IMR-90 (cell line): Measurements from ENCODE around the gene PJA1. TPM values are rescaled to one million over a fixed set of nuclear protein-coding genes. Genes with fewer than 3 reads are reported as not detected.

Experiments
- ATAC-seq: fragments of 200-7000 bp; cut with Tn5 transposase; 2 replicates; pipeline ENCODE4 v1.9.1; 2020; ENCODE audit warnings: low read depth, mild to moderate bottlenecking, moderate library complexity
- BruUV-seq: library from RNA; stranded (reverse); fragments of 400-500 nt; replicated peaks from 2 replicates; lab custom pipeline; 2021; lab: Mats Ljungman, UMichigan
- CTCF ChIA-PET: fragments of 300-600 bp; formaldehyde crosslinking; extraction: SDS; loops from one replicate; lab custom pipeline; 2021; ENCODE audit warnings: antibody characterized with exemption; lab: Yijun Ruan, JAX
- POLR2A ChIA-PET: fragments of 300-600 bp; sonication (Branson Sonifier 250); formaldehyde crosslinking; loops from one replicate; lab custom pipeline; 2022; ENCODE audit warnings: antibody characterized with exemption; ENCODE audit not compliant: unreplicated experiment; lab: Charles Lee
- DNase-seq: peaks from one replicate; pipeline ENCODE4 v3.0.0; 2013
- H2AFZ ChIP-seq: replicated peaks from 2 replicates; pipeline ENCODE3; 2013; ENCODE audit warnings: low read length, mild to moderate bottlenecking; ENCODE audit not compliant: poor library complexity
- H2AK5ac ChIP-seq: 2 replicates; pipeline ENCODE4 v1.6.1; 2013; ENCODE audit warnings: low read depth, low read length, inconsistent platforms
- H2AK9ac ChIP-seq: replicated peaks from 2 replicates; pipeline ENCODE3; 2013; ENCODE audit warnings: mild to moderate bottlenecking, low read depth, low read length, moderate library complexity; ENCODE audit not compliant: poor library complexity
- H2BK120ac ChIP-seq: 2 replicates; pipeline ENCODE4 v1.6.1; 2013; ENCODE audit warnings: low read depth, low read length, inconsistent platforms
- H2BK15ac ChIP-seq: 3 replicates; pipeline ENCODE4 v1.6.1; 2013; ENCODE audit warnings: low read depth, low read length, inconsistent platforms
- H2BK20ac ChIP-seq: 2 replicates; pipeline ENCODE4 v1.6.1; 2013; ENCODE audit warnings: low read depth, mild to moderate bottlenecking, inconsistent platforms, low read length, moderate library complexity
- H2BK5ac ChIP-seq: 2 replicates; pipeline ENCODE4 v1.6.1; 2013; ENCODE audit warnings: mild to moderate bottlenecking, low read depth, low read length, inconsistent platforms; ENCODE audit not compliant: poor library complexity, severe bottlenecking
- H3K14ac ChIP-seq: replicated peaks from 2 replicates; pipeline ENCODE4 v1.6.1; 2013; ENCODE audit warnings: low read depth, low read length, inconsistent platforms
- H3K18ac ChIP-seq: 2 replicates; pipeline ENCODE4 v1.6.1; 2013; ENCODE audit warnings: low read depth, low read length, control low read depth
- H3K23ac ChIP-seq: 2 replicates; pipeline ENCODE4 v1.6.1; 2013; ENCODE audit warnings: low read depth, low read length, inconsistent platforms
- H3K27ac ChIP-seq: 2 replicates; pipeline ENCODE4 v1.5.1; 2013; ENCODE audit warnings: mild to moderate bottlenecking, control low read depth, low read length; ENCODE audit not compliant: insufficient read depth
- H3K27me3 ChIP-seq: 2 replicates; pipeline ENCODE4 v1.6.1; 2013; ENCODE audit warnings: low read length; ENCODE audit not compliant: control insufficient read depth, insufficient read depth
- H3K36me3 ChIP-seq: 2 replicates; pipeline ENCODE4 v1.6.1; 2013; ENCODE audit warnings: low read length, mixed read lengths; ENCODE audit not compliant: control insufficient read depth, insufficient read depth
- H3K4ac ChIP-seq: 2 replicates; pipeline ENCODE4 v1.6.1; 2013; ENCODE audit warnings: low read depth, low read length, inconsistent platforms
- H3K4me1 ChIP-seq: 2 replicates; pipeline ENCODE4 v1.6.1; 2013; ENCODE audit warnings: low read length, mixed read lengths; ENCODE audit not compliant: control insufficient read depth, insufficient read depth
- H3K4me2 ChIP-seq: 2 replicates; pipeline ENCODE4 v1.6.1; 2013; ENCODE audit warnings: low read depth, mild to moderate bottlenecking, control low read depth, low read length, moderate library complexity
- H3K4me3 ChIP-seq: 2 replicates; pipeline ENCODE4 v1.5.1; 2013; ENCODE audit warnings: low read depth, mild to moderate bottlenecking, control low read depth, low read length, moderate library complexity; ENCODE audit not compliant: insufficient read depth
- H3K56ac ChIP-seq: 2 replicates; pipeline ENCODE4 v1.6.1; 2013; ENCODE audit warnings: low read length, inconsistent platforms; ENCODE audit not compliant: insufficient read depth; ENCODE audit errors: extremely low read depth
- H3K79me1 ChIP-seq, 2 experiments: 2 replicates each; pipeline ENCODE4 v1.6.1; 2013; ENCODE audit warnings: low read length in 2 of 2, inconsistent platforms in 1 of 2, low read depth in 1 of 2
- H3K9ac ChIP-seq: 2 replicates; pipeline ENCODE4 v1.6.1; 2013; ENCODE audit warnings: low read depth, low read length, control low read depth
- H3K9me1 ChIP-seq: 2 replicates; pipeline ENCODE4 v1.6.1; 2013; ENCODE audit warnings: low read length, inconsistent platforms; ENCODE audit not compliant: insufficient read depth
- H3K9me3 ChIP-seq: 2 replicates; pipeline ENCODE4 v1.6.1; 2013; ENCODE audit warnings: low read length; ENCODE audit not compliant: control insufficient read depth, insufficient read depth
- H4K20me1 ChIP-seq: 2 replicates; pipeline ENCODE4 v1.6.1; 2013; ENCODE audit warnings: low read length, inconsistent platforms; ENCODE audit not compliant: insufficient read depth
- H4K5ac ChIP-seq: 2 replicates; pipeline ENCODE4 v1.6.1; 2013; ENCODE audit warnings: mild to moderate bottlenecking, low read depth, low read length, control low read depth
- H4K8ac ChIP-seq, 2 experiments: 2 replicates each; pipeline ENCODE4 v1.6.1; 2013; ENCODE audit warnings: low read depth in 2 of 2, low read length in 2 of 2, control low read depth in 1 of 2, inconsistent platforms in 1 of 2
- H4K91ac ChIP-seq: 2 replicates; pipeline ENCODE4 v1.6.1; 2013; ENCODE audit warnings: low read depth, low read length, inconsistent platforms; ENCODE audit not compliant: insufficient read depth
- CEBPB ChIP-seq: IDR thresholded peaks from 2 replicates; pipeline ENCODE4 v1.6.1; 2012; ENCODE audit warnings: low read depth, low read length, improper control_type of control experiment
- CHD1 ChIP-seq: IDR thresholded peaks from 2 replicates; pipeline ENCODE4 v1.6.1; 2012; ENCODE audit warnings: low read depth, low read length, improper control_type of control experiment
- MAFK ChIP-seq: IDR thresholded peaks from 2 replicates; pipeline ENCODE4 v1.6.1; 2012; ENCODE audit warnings: low read depth, low read length, improper control_type of control experiment
- MXI1 ChIP-seq: IDR thresholded peaks from 2 replicates; pipeline ENCODE4 v1.6.1; 2012; ENCODE audit warnings: low read depth, mild to moderate bottlenecking, low read length, moderate library complexity, borderline replicate concordance
- POLR2A ChIP-seq: IDR thresholded peaks from 2 replicates; pipeline ENCODE4 v1.6.1; 2012; ENCODE audit warnings: mild to moderate bottlenecking, low read depth, low read length
- RFX5 ChIP-seq: IDR thresholded peaks from 2 replicates; pipeline ENCODE4 v1.8.0; 2012; ENCODE audit warnings: low read depth, mild to moderate bottlenecking, low read length, moderate library complexity
- WGBS, 2 experiments: methylation state at CpG; one replicate each; pipeline versions ENCODE4 v1.1.5 to v1.1.7; 2013; ENCODE audit warnings: missing lambda C conversion rate in 2 of 2; ENCODE audit not compliant: insufficient read length in 1 of 2; ENCODE audit errors: extremely low coverage in 2 of 2; 5-methylcytosine and 5-hydroxymethylcytosine counted together
- dilution Hi-C: fragments of 300-500 bp; cut with HindIII; formaldehyde crosslinking; loops from one replicate; pipeline ENCODE4 v1.14.3; 2018; ENCODE audit warnings: low sequenced_read_pairs; ENCODE audit not compliant: unreplicated experiment
- in situ Hi-C: fragments of 300-500 bp; cut with MboI; formaldehyde crosslinking; loops from 3 replicates; pipeline ENCODE4 v1.14.3; 2019; ENCODE audit warnings: low sequenced_read_pairs, inconsistent platforms, mixed read lengths
- intact Hi-C: fragments of 100-400 bp; cut with micrococcal nuclease; formaldehyde crosslinking; loops from 2 replicates; pipeline ENCODE4 v1.10.0; 2022
- polyA plus RNA-seq, 3 experiments: library from polyadenylated mRNA; depleted of rRNA; stranded (reverse); fragments of >200 nt; gene quantifications; 2 replicates each; pipeline ENCODE4 v1.2.3, GENCODE V29; 2012; ENCODE audit warnings: low replicate concordance in 1 of 3
- total RNA-seq: library from RNA; depleted of rRNA; stranded (reverse); fragments of >200 nt; gene quantifications from 2 replicates; pipeline ENCODE4 v1.2.3, GENCODE V29; 2012

PJA1 gene
- total and polyA plus RNA-seq, 2 of the 4 experiments (the other 2 are of a cell fraction): 15.1 to 24.4 TPM

GRCh38 chrX:69195810-69196209, 30.6 kb upstream of the PJA1 start:
- no peak overlapping the region for H4K91ac ChIP-seq
- no peak overlapping the region for H2BK20ac ChIP-seq
- H3K4me2 ChIP-seq: no peak overlapping the region
- H2AK9ac ChIP-seq: no peak overlapping the region
- no peak overlapping the region for H3K23ac ChIP-seq
- H2BK15ac ChIP-seq: no peak overlapping the region
- H3K56ac ChIP-seq: no peak overlapping the region
- no peak overlapping the region for H2AFZ ChIP-seq
- H4K20me1 ChIP-seq: no peaks in the 10 kb centered on the region; the same call in 1 of the 2 replicates
- DNase-seq (no peak), ATAC-seq (no peak)
- no peaks in the 10 kb centered on the region for H3K4me1 ChIP-seq
- in situ Hi-C loops: no loop called here
- H3K4ac ChIP-seq: no peak overlapping the region
- H3K27ac ChIP-seq: no peak overlapping the region
- ChIA-PET CTCF (no interaction called here), POLR2A (no interaction called here)
- no peak overlapping the region for H2BK120ac ChIP-seq
- no peaks in the 10 kb centered on the region for H3K79me1 ChIP-seq
- H3K4me3 ChIP-seq: no peak overlapping the region
- no peak overlapping the region for H2AK5ac ChIP-seq
- H4K8ac ChIP-seq: no peak overlapping the region
- no peak overlapping the region for H2BK5ac ChIP-seq
- no peaks in the 10 kb centered on the region for H3K36me3 ChIP-seq
- no TSS peak for BruUV-seq
- no peak for TF ChIP-seq CEBPB
- TF ChIP-seq MAFK: no peak
- no peak for TF ChIP-seq POLR2A
- no peak for TF ChIP-seq MXI1
- TF ChIP-seq RFX5: no peak
- no peak for TF ChIP-seq CHD1
- peaks cover 52% of the 10 kb centered on the region for H3K27me3 ChIP-seq
- H3K14ac ChIP-seq: no peak overlapping the region
- H3K9me1 ChIP-seq: no peaks in the 10 kb centered on the region
- dilution Hi-C loops: no loop called here
- H4K5ac ChIP-seq: no peak overlapping the region
- no peaks in the 10 kb centered on the region for H3K9me3 ChIP-seq
- no CpG with 5 or more reads among the region's 3 CpGs for WGBS, 2 experiments
- H3K18ac ChIP-seq: no peak overlapping the region
- intact Hi-C loops: no loop called here
- H3K9ac ChIP-seq: no peak overlapping the region
